OCI-LY1 (cell line): ENCODE results near the gene ZAP70.

Experiments used
- H2AFZ ChIP-seq: fragments of 200-600 bp; sonication (generic), shearing (Covaris generic); 2 replicates; pipeline ENCODE4 v1.6.0; 2014; ENCODE audit warnings: antibody characterized with exemption, mild to moderate bottlenecking, low read length
- H3F3A ChIP-seq: fragments of 200-600 bp; sonication (generic), shearing (Covaris generic); 2 replicates; pipeline ENCODE4 v1.6.0; 2014; ENCODE audit warnings: mild to moderate bottlenecking, antibody characterized with exemption, low read length, moderate library complexity; ENCODE audit not compliant: insufficient read depth
- H3K27ac ChIP-seq: fragments of 200-600 bp; sonication (generic); 2 replicates; pipeline ENCODE4 v1.5.1; 2014; ENCODE audit warnings: low read length, mixed run types, mild to moderate bottlenecking, low read depth; ENCODE audit not compliant: poor library complexity, severe bottlenecking
- H3K27me3 ChIP-seq: fragments of 200-600 bp; sonication (generic); 2 replicates; pipeline ENCODE4 v1.6.0; 2014; ENCODE audit warnings: antibody characterized with exemption, mild to moderate bottlenecking, low read length, moderate library complexity; ENCODE audit not compliant: insufficient read depth
- H3K36me3 ChIP-seq: fragments of 200-600 bp; sonication (generic); 2 replicates; pipeline ENCODE4 v1.6.1; 2014; ENCODE audit warnings: mild to moderate bottlenecking, antibody characterized with exemption, low read length, moderate library complexity, mixed read lengths; ENCODE audit not compliant: insufficient read depth
- H3K4me1 ChIP-seq: fragments of 200-600 bp; sonication (generic); 2 replicates; pipeline ENCODE4 v1.5.1; 2014; ENCODE audit warnings: mild to moderate bottlenecking, low read length, moderate library complexity; ENCODE audit not compliant: insufficient read depth, severe bottlenecking
- H3K4me2 ChIP-seq: fragments of 200-600 bp; sonication (generic), shearing (Covaris generic); 2 replicates; pipeline ENCODE4 v1.6.1; 2014; ENCODE audit warnings: low read length
- H3K4me3 ChIP-seq: fragments of 200-600 bp; sonication (generic); 2 replicates; pipeline ENCODE4 v1.5.1; 2014; ENCODE audit warnings: low read length, low read depth, mild to moderate bottlenecking, mixed read lengths; ENCODE audit not compliant: poor library complexity, severe bottlenecking
- H3K79me2 ChIP-seq: fragments of 200-600 bp; shearing (Covaris generic); 2 replicates; pipeline ENCODE4 v1.6.1; 2016; ENCODE audit warnings: mixed run types, low read length, mixed read lengths; ENCODE audit not compliant: insufficient read depth
- H3K9ac ChIP-seq: fragments of 200-600 bp; sonication (generic), shearing (Covaris generic); 2 replicates; pipeline ENCODE4 v1.6.1; 2014; ENCODE audit warnings: mild to moderate bottlenecking, low read length, mixed read lengths
- H3K9me2 ChIP-seq: fragments of 200-600 bp; sonication (generic), shearing (Covaris generic); 2 replicates; pipeline ENCODE4 v1.6.1; 2014; ENCODE audit warnings: low read depth, mild to moderate bottlenecking, low read length, mixed read lengths
- H3K9me3 ChIP-seq: fragments of 200-600 bp; shearing (Covaris generic); 2 replicates; pipeline ENCODE4 v1.6.1; 2014; ENCODE audit warnings: low read length, mixed read lengths
- H4K20me1 ChIP-seq: fragments of 200-600 bp; sonication (generic), shearing (Covaris generic); 2 replicates; pipeline ENCODE4 v1.6.0; 2016; ENCODE audit warnings: mild to moderate bottlenecking, low read length; ENCODE audit not compliant: insufficient read depth
- EZH2 ChIP-seq: fragments of 200-600 bp; sonication (generic), shearing (Covaris generic); IDR thresholded peaks from 2 replicates; pipeline ENCODE4 v1.8.0; 2017; ENCODE audit warnings: borderline replicate concordance, mixed run types, mild to moderate bottlenecking, antibody characterized with exemption, low read length, moderate library complexity, mixed read lengths
- TF ChIP-seq, protein P1 (sequence below): fragments of 200-600 bp; sonication (generic), shearing (Covaris generic); IDR thresholded peaks from 2 replicates; pipeline ENCODE4 v1.5.1; 2017; ENCODE audit warnings: mild to moderate bottlenecking, antibody characterized with exemption, low read length, moderate library complexity, mixed read lengths

Gene ZAP70

GRCh38 chr2:97715951-97716694 is 2.7 kb downstream of the ZAP70 start:
- no peaks in the 10 kb centered on the region for H3K9me2 ChIP-seq
- no peak overlapping the region for H2AFZ ChIP-seq
- no peaks in the 10 kb centered on the region for H3K9me3 ChIP-seq
- no peaks in the 10 kb centered on the region; the same call in 1 of the 2 replicates for H3K36me3 ChIP-seq
- H3K79me2 ChIP-seq = no peaks in the 10 kb centered on the region
- TF ChIP-seq EZH2 = no peak
- TF ChIP-seq, protein P1, sequence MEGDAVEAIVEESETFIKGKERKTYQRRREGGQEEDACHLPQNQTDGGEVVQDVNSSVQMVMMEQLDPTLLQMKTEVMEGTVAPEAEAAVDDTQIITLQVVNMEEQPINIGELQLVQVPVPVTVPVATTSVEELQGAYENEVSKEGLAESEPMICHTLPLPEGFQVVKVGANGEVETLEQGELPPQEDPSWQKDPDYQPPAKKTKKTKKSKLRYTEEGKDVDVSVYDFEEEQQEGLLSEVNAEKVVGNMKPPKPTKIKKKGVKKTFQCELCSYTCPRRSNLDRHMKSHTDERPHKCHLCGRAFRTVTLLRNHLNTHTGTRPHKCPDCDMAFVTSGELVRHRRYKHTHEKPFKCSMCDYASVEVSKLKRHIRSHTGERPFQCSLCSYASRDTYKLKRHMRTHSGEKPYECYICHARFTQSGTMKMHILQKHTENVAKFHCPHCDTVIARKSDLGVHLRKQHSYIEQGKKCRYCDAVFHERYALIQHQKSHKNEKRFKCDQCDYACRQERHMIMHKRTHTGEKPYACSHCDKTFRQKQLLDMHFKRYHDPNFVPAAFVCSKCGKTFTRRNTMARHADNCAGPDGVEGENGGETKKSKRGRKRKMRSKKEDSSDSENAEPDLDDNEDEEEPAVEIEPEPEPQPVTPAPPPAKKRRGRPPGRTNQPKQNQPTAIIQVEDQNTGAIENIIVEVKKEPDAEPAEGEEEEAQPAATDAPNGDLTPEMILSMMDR = no peak
- no peaks in the 10 kb centered on the region for H3K27me3 ChIP-seq
- no peak overlapping the region for H3K27ac ChIP-seq
- no peak overlapping the region for H3K4me2 ChIP-seq
- H4K20me1 ChIP-seq = no peaks in the 10 kb centered on the region
- H3K9ac ChIP-seq = no peak overlapping the region
- peaks cover 30% of the 10 kb centered on the region for H3K4me1 ChIP-seq
- H3F3A ChIP-seq = no peaks in the 10 kb centered on the region
- no peak overlapping the region for H3K4me3 ChIP-seq

- Histone ChIP-seq H3K27me3 (no peaks in the 10 kb centered on the region), H3F3A (no peaks in the 10 kb centered on the region), H3K4me3 (no peak overlapping the region), H3K79me2 (no peaks in the 10 kb centered on the region), H3K9me2 (no peaks in the 10 kb centered on the region), H3K4me1 (peaks cover 30% of the 10 kb centered on the region), H4K20me1 (no peaks in the 10 kb centered on the region), H2AFZ (no peak overlapping the region), H3K9me3 (no peaks in the 10 kb centered on the region), H3K27ac (no peak overlapping the region), H3K9ac (no peak overlapping the region), H3K4me2 (no peak overlapping the region), H3K36me3 (no peaks in the 10 kb centered on the region; the same call in 1 of the 2 replicates)
- no peak for TF ChIP-seq EZH2
- TF ChIP-seq, protein P1 = no peak
Observed at GRCh38 chr2:97716695-97717612, 3.6 kb downstream of the ZAP70 start.

- no peaks in the 10 kb centered on the region for H3K9me3 ChIP-seq
Observed at GRCh38 chr2:97717613-97717995, 4.2 kb downstream of the ZAP70 start.

More at GRCh38 chr2:97717613-97717995, 4.2 kb downstream of the ZAP70 start:
- Histone ChIP-seq H3K27me3 (no peaks in the 10 kb centered on the region), H3K4me2 (no peak overlapping the region), H3F3A (no peaks in the 10 kb centered on the region), H4K20me1 (no peaks in the 10 kb centered on the region), H3K4me1 (peaks cover 30% of the 10 kb centered on the region), H3K4me3 (no peak overlapping the region), H3K27ac (no peak overlapping the region), H2AFZ (no peak overlapping the region), H3K79me2 (no peaks in the 10 kb centered on the region), H3K36me3 (no peaks in the 10 kb centered on the region; the same call in 1 of the 2 replicates), H3K9ac (no peak overlapping the region), H3K9me2 (no peaks in the 10 kb centered on the region)
- TF ChIP-seq, protein P1 = no peak
- TF ChIP-seq EZH2 = no peak
